Measurements from ENCODE around the gene CLEC14A. TPM values are rescaled to one million over a fixed set of nuclear protein-coding genes. Genes with fewer than 3 reads are reported as not detected.

Gene CLEC14A
- total and polyA plus RNA-seq, 2 donors (not counting 1 experiment from before 2014, with no cell fraction given), result not detected

GRCh38 chr14:38209572-38210557 is 46.0 kb downstream of the CLEC14A start:
- POLR2A ChIA-PET, result no interaction called here
- no peak for DNase-seq
- H3K27ac Mint-ChIP-seq, result no peak overlapping the region

More at GRCh38 chr14:38209572-38210557, 46.0 kb downstream of the CLEC14A start:
- ATAC-seq (ENCODE audit: low read depth), result no peak
- H2AFZ ChIP-seq (ENCODE audit: insufficient read depth, low read depth, low read length, poor library complexity, severe bottlenecking), result no peak overlapping the region
- Mint-ChIP-seq H3K4me3 (no peak overlapping the region), H3K9me3 (ENCODE audit: insufficient read depth) (peaks cover 4% of the 10 kb centered on the region), H3K27me3 (peaks cover 52% of the 10 kb centered on the region), H3K4me1 (no peaks in the 10 kb centered on the region)
- H4K20me1 ChIP-seq (ENCODE audit: control insufficient read depth, insufficient read depth, low read length, poor library complexity, severe bottlenecking), result no peaks in the 10 kb centered on the region
- H3K4me2 ChIP-seq (replicated peaks; ENCODE audit: low read depth, low read length, poor library complexity, severe bottlenecking), result no peak overlapping the region
- intact Hi-C loops (cut with micrococcal nuclease), result no loop called here
- no peak overlapping the region for H3K9ac ChIP-seq (ENCODE audit: low read length)
- no peaks in the 10 kb centered on the region for H3K79me2 ChIP-seq (ENCODE audit: control insufficient read depth, insufficient read depth, low read length)
- CTCF ChIA-PET, result no interaction called here
- peaks cover 0 to 31% (median 10%) of the 10 kb centered on the region in 4 experiments for H3K27me3 ChIP-seq (replicated peaks in 1 of 4; ENCODE audit: control extremely low read depth in 1 of 4, control insufficient read depth in 3 of 4, insufficient read depth in 4 of 4, low read length in 3 of 4)
- no peaks in the 10 kb centered on the region for H3K4me1 ChIP-seq (ENCODE audit: control insufficient read depth in 2 of 2, insufficient read depth in 2 of 2, low read length in 2 of 2)
- peaks cover 0 to 31% (median 3%) of the 10 kb centered on the region in 3 donors for H3K9me3 ChIP-seq (ENCODE audit: control extremely low read depth in 1 of 3, control insufficient read depth in 2 of 3, insufficient read depth in 1 of 3, low read length in 2 of 3)
- no peaks in the 10 kb centered on the region for H3K36me3 ChIP-seq (replicated peaks in 1 of 2; ENCODE audit: control extremely low read depth in 1 of 2, control insufficient read depth in 1 of 2, extremely low read depth in 1 of 2, insufficient read depth in 2 of 2, low read length in 1 of 2)
- no peak overlapping the region for H3K4me3 ChIP-seq (ENCODE audit: control extremely low read depth in 1 of 5, extremely low read depth in 1 of 5, insufficient read depth in 1 of 5, low read depth in 2 of 5, low read length in 4 of 5)
- no peak overlapping the region for H3K27ac ChIP-seq (ENCODE audit: low read length in 2 of 2)
- WGBS (ENCODE audit: insufficient coverage), result 19% methylated on average over 68 of the region's 69 CpGs
- TF ChIP-seq EZH2 (IDR thresholded peaks at IDR 0.05; ENCODE audit: borderline replicate concordance, insufficient read depth, low read depth, low read length, poor library complexity, severe bottlenecking) (no peak), CTCF (IDR thresholded peaks at IDR 0.05) (no peak)
